Measurements from ENCODE around the gene IAH1.

Gene IAH1

GRCh38 chr2:9518163-9518562 is 43.8 kb downstream of the IAH1 start:
- no peak for DNase-seq (ENCODE audit: low read depth)
- in situ Hi-C loops (cut with HindIII; ENCODE audit: low sequenced_read_pairs), result no loop called here
- TF ChIP-seq, protein P1, sequence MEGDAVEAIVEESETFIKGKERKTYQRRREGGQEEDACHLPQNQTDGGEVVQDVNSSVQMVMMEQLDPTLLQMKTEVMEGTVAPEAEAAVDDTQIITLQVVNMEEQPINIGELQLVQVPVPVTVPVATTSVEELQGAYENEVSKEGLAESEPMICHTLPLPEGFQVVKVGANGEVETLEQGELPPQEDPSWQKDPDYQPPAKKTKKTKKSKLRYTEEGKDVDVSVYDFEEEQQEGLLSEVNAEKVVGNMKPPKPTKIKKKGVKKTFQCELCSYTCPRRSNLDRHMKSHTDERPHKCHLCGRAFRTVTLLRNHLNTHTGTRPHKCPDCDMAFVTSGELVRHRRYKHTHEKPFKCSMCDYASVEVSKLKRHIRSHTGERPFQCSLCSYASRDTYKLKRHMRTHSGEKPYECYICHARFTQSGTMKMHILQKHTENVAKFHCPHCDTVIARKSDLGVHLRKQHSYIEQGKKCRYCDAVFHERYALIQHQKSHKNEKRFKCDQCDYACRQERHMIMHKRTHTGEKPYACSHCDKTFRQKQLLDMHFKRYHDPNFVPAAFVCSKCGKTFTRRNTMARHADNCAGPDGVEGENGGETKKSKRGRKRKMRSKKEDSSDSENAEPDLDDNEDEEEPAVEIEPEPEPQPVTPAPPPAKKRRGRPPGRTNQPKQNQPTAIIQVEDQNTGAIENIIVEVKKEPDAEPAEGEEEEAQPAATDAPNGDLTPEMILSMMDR (IDR thresholded peaks at IDR 0.05; ENCODE audit: low read depth, low read length, missing control alignments), result no peak
- no peak overlapping the region for H3K4me3 ChIP-seq (ENCODE audit: low read depth, low read length)

DNA sequence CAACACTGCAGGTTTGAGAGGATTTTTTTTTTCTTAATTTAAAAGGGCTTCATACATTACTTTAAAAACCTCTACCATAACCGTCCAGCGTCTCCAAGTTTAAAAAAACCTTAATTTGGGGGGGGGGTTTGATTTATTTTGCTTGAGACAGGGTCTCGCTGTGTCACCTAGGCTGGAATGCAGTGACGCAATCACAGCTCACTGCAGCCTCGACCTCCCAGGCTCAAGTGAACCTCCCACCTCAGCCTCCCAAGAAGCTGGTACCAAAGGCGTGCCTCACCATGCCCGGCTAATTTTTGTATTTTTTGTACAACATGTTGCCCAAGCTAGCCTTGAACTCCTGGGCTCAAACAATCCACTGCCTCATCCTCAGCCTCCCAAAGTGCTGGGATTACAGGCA is 44.4 kb downstream of the IAH1 start:
- DNase-seq (ENCODE audit: low read depth), result no peak
- no peak overlapping the region for H3K4me3 ChIP-seq (ENCODE audit: low read depth, low read length)
- in situ Hi-C loops (cut with HindIII; ENCODE audit: low sequenced_read_pairs), result no loop called here
- TF ChIP-seq, protein P1 (IDR thresholded peaks at IDR 0.05; ENCODE audit: low read depth, low read length, missing control alignments), result no peak

- in situ Hi-C loops (cut with HindIII; ENCODE audit: low sequenced_read_pairs), result no loop called here
- H3K4me3 ChIP-seq (ENCODE audit: low read depth, low read length), result no peak overlapping the region
- TF ChIP-seq, protein P1 (IDR thresholded peaks at IDR 0.05; ENCODE audit: low read depth, low read length, missing control alignments), result no peak
- no peak for DNase-seq (ENCODE audit: low read depth)
Observed at GRCh38 chr2:9519250-9519649, 44.9 kb downstream of the IAH1 start.

- TF ChIP-seq, protein P1 (IDR thresholded peaks at IDR 0.05; ENCODE audit: low read depth, low read length, missing control alignments), result no peak
- in situ Hi-C loops (cut with HindIII; ENCODE audit: low sequenced_read_pairs), result no loop called here
- H3K4me3 ChIP-seq (ENCODE audit: low read depth, low read length), result no peak overlapping the region
- no peak for DNase-seq (ENCODE audit: low read depth)
Observed at GRCh38 chr2:9524291-9524690, 49.9 kb downstream of the IAH1 start.

- in situ Hi-C loops (cut with HindIII; ENCODE audit: low sequenced_read_pairs), result no loop called here
- no peak overlapping the region for H3K4me3 ChIP-seq (ENCODE audit: low read depth, low read length)
- no peak for DNase-seq (ENCODE audit: low read depth)
- TF ChIP-seq, protein P1 (IDR thresholded peaks at IDR 0.05; ENCODE audit: low read depth, low read length, missing control alignments), result no peak
Observed at GRCh38 chr2:9525266-9525665, 50.9 kb downstream of the IAH1 start.

GRCh38 chr2:9527995-9528787 is 53.8 kb downstream of the IAH1 start:
- DNase-seq (ENCODE audit: low read depth), result no peak
- TF ChIP-seq, protein P1 (IDR thresholded peaks at IDR 0.05; ENCODE audit: low read depth, low read length, missing control alignments), result no peak
- in situ Hi-C loops (cut with HindIII; ENCODE audit: low sequenced_read_pairs), result no loop called here
- no peak overlapping the region for H3K4me3 ChIP-seq (ENCODE audit: low read depth, low read length)

All from astrocyte of the cerebellum (primary cell).